Measurements from ENCODE around the gene CFAP53. TPM values are rescaled to one million over a fixed set of nuclear protein-coding genes. Genes with fewer than 3 reads are reported as not detected.
"Not testable (repeated sequence)": the region's sequence is repeated elsewhere in the genome, so short reads cannot be mapped to it uniquely, and the experiment has no call there.

The CFAP53 gene
- total RNA-seq, 1 donor from 2014 or later: 0.68 TPM

- Histone ChIP-seq H3K79me2 (ENCODE audit: insufficient read depth, low read length) (no peaks in the 10 kb centered on the region), H3K27me3 (ENCODE audit: insufficient read depth, low read length) (peaks cover 8% of the 10 kb centered on the region), H2AFZ (ENCODE audit: low read depth, low read length) (no peak overlapping the region), H3K4me3 (ENCODE audit: insufficient read depth, low read depth, low read length) (no peak overlapping the region), H3K9me3 (ENCODE audit: insufficient read depth, low read depth, low read length) (no peaks in the 10 kb centered on the region), H4K20me1 (ENCODE audit: insufficient read depth, low read length) (no peaks in the 10 kb centered on the region), H3K27ac (ENCODE audit: low read depth, low read length) (no peak overlapping the region), H3K4me1 (ENCODE audit: insufficient read depth, low read length) (no peaks in the 10 kb centered on the region), H3K4me2 (ENCODE audit: low read length) (no peak overlapping the region), H3K36me3 (ENCODE audit: insufficient read depth, low read length) (no peaks in the 10 kb centered on the region), H3K9ac (ENCODE audit: low read length) (no peak overlapping the region)
- H3K36me3 Mint-ChIP-seq (ENCODE audit: low read depth, unreplicated experiment): no peaks in the 10 kb centered on the region
- FAIRE-seq: no peak
- H3K27ac Mint-ChIP-seq (ENCODE audit: unreplicated experiment): no peak overlapping the region
- DNase-seq (ENCODE audit: low read depth): no peak
- no peaks in the 10 kb centered on the region for H3K4me1 Mint-ChIP-seq (ENCODE audit: low read depth, unreplicated experiment)
- no peak overlapping the region for H3K4me3 Mint-ChIP-seq (ENCODE audit: unreplicated experiment)
- peaks cover 2% of the 10 kb centered on the region for H3K9me3 Mint-ChIP-seq (ENCODE audit: unreplicated experiment)
- peaks cover 10% of the 10 kb centered on the region for H3K27me3 Mint-ChIP-seq (ENCODE audit: low read depth, unreplicated experiment)
- TF ChIP-seq EZH2 (IDR thresholded peaks at IDR 0.05; ENCODE audit: insufficient read depth, low read length): no peak
- no peak for TF ChIP-seq CTCF (IDR thresholded peaks at IDR 0.05; ENCODE audit: insufficient read depth, low read depth, low read length)
These were observed 26.7 kb upstream of the CFAP53 start for GRCh38 chr18:50293039-50293438.

- Mint-ChIP-seq H3K4me1 (ENCODE audit: low read depth, unreplicated experiment) (peaks cover 5% of the 10 kb centered on the region), H3K27me3 (ENCODE audit: low read depth, unreplicated experiment) (no peaks in the 10 kb centered on the region), H3K4me3 (ENCODE audit: unreplicated experiment) (peak overlapping the region; percentile 66), H3K27ac (ENCODE audit: unreplicated experiment) (no peak overlapping the region), H3K36me3 (ENCODE audit: low read depth, unreplicated experiment) (peaks cover 11% of the 10 kb centered on the region), H3K9me3 (ENCODE audit: unreplicated experiment) (no peaks in the 10 kb centered on the region)
- no peak for FAIRE-seq
- H3K27ac ChIP-seq (ENCODE audit: low read depth, low read length): no peak overlapping the region
- no peak overlapping the region for H3K9ac ChIP-seq (ENCODE audit: low read length)
- H3K27me3 ChIP-seq (ENCODE audit: insufficient read depth, low read length): no peaks in the 10 kb centered on the region
- no peak overlapping the region for H3K4me3 ChIP-seq (ENCODE audit: insufficient read depth, low read depth, low read length)
- peaks cover 13% of the 10 kb centered on the region for H3K4me1 ChIP-seq (ENCODE audit: insufficient read depth, low read length)
- peaks cover 25% of the 10 kb centered on the region for H3K79me2 ChIP-seq (ENCODE audit: insufficient read depth, low read length)
- no peak overlapping the region for H2AFZ ChIP-seq (ENCODE audit: low read depth, low read length)
- no peaks in the 10 kb centered on the region for H4K20me1 ChIP-seq (ENCODE audit: insufficient read depth, low read length)
- DNase-seq (ENCODE audit: low read depth): no peak
- TF ChIP-seq CTCF (IDR thresholded peaks at IDR 0.05; ENCODE audit: insufficient read depth, low read depth, low read length) (no peak), EZH2 (IDR thresholded peaks at IDR 0.05; ENCODE audit: insufficient read depth, low read length) (no peak)
- peaks cover 1% of the 10 kb centered on the region for H3K36me3 ChIP-seq (ENCODE audit: insufficient read depth, low read length)
- no peaks in the 10 kb centered on the region for H3K9me3 ChIP-seq (ENCODE audit: insufficient read depth, low read depth, low read length)
- no peak overlapping the region for H3K4me2 ChIP-seq (ENCODE audit: low read length)
These were observed 22.8 kb upstream of the CFAP53 start for GRCh38 chr18:50289108-50289443.

- not testable (repeated sequence) for H3K4me1 Mint-ChIP-seq (ENCODE audit: low read depth, unreplicated experiment); FAIRE-seq; H3K9me3 Mint-ChIP-seq (ENCODE audit: unreplicated experiment); H3K27me3 Mint-ChIP-seq (ENCODE audit: low read depth, unreplicated experiment); DNase-seq (ENCODE audit: low read depth); H4K20me1 ChIP-seq (ENCODE audit: insufficient read depth, low read length); H3K36me3 ChIP-seq (ENCODE audit: insufficient read depth, low read length); H3K27me3 ChIP-seq (ENCODE audit: insufficient read depth, low read length); H3K9me3 ChIP-seq (ENCODE audit: insufficient read depth, low read depth, low read length)
- H3K9ac ChIP-seq (ENCODE audit: low read length): peak overlapping the region; percentile 89
- peak overlapping the region; percentile 77 for H3K27ac ChIP-seq (ENCODE audit: low read depth, low read length)
- H2AFZ ChIP-seq (ENCODE audit: low read depth, low read length): peak overlapping the region; percentile 100
- H3K4me3 Mint-ChIP-seq (ENCODE audit: unreplicated experiment): peak overlapping the region; percentile 99
- H3K27ac Mint-ChIP-seq (ENCODE audit: unreplicated experiment): peak overlapping the region; percentile 89
- peaks cover 17% of the 10 kb centered on the region for H3K36me3 Mint-ChIP-seq (ENCODE audit: low read depth, unreplicated experiment)
- H3K4me3 ChIP-seq (ENCODE audit: insufficient read depth, low read depth, low read length): peak overlapping the region; percentile 93
- peaks cover 25% of the 10 kb centered on the region for H3K79me2 ChIP-seq (ENCODE audit: insufficient read depth, low read length)
- peaks cover 13% of the 10 kb centered on the region for H3K4me1 ChIP-seq (ENCODE audit: insufficient read depth, low read length)
- peak overlapping the region; percentile 99 for H3K4me2 ChIP-seq (ENCODE audit: low read length)
These were observed 22.2 kb upstream of the CFAP53 start for GRCh38 chr18:50288348-50289107.

Measured in astrocyte (in vitro differentiated cells and primary cell).